HL-60 (cell line): ENCODE measurements around the gene TDRKH.

Source experiments
- DNase-seq, 2 experiments: peaks; one replicate each; pipeline ENCODE4 v3.0.0-alpha.2; 2010 to 2020; ENCODE audit warnings: low read depth in 1 of 2, low spot score in 1 of 2
- H3K27ac ChIP-seq: fragments of 250-450 bp; sonication (Bioruptor Pico); replicated peaks from 2 replicates; pipeline ENCODE4 v1.5.1; 2020; ENCODE audit warnings: mild to moderate bottlenecking, moderate library complexity
- H3K27me3 ChIP-seq: fragments of 250-450 bp; sonication (Bioruptor Pico); 2 replicates; pipeline ENCODE4 v1.5.1; 2021; ENCODE audit warnings: mild to moderate bottlenecking, moderate library complexity; ENCODE audit not compliant: insufficient read depth, poor library complexity, severe bottlenecking
- H3K4me3 ChIP-seq: replicated peaks from 2 replicates; pipeline ENCODE4 v1.5.1; 2011; ENCODE audit warnings: mild to moderate bottlenecking, control low read depth, low read length; ENCODE audit not compliant: insufficient read depth
- CTCF ChIP-seq: IDR thresholded peaks from one replicate; pipeline ENCODE4 v1.5.1; 2011; ENCODE audit warnings: low read length, control low read depth, inconsistent platforms; ENCODE audit not compliant: insufficient read depth
- GABPA ChIP-seq: IDR thresholded peaks from 2 replicates; pipeline ENCODE4 v1.6.1; 2012; ENCODE audit warnings: low read depth
- POLR2AphosphoS5 ChIP-seq: IDR thresholded peaks from 2 replicates; pipeline ENCODE4 v1.6.1; 2012; ENCODE audit warnings: low read depth
- REST ChIP-seq: IDR thresholded peaks from 2 replicates; pipeline ENCODE4 v1.6.1; 2012; ENCODE audit warnings: low read depth; ENCODE audit not compliant: insufficient replicate concordance
- SPI1 ChIP-seq: IDR thresholded peaks from 2 replicates; pipeline ENCODE4 v1.6.1; 2012; ENCODE audit warnings: low read depth, mild to moderate bottlenecking, borderline replicate concordance

The TDRKH gene

GRCh38 chr1:151760597-151761385 is 29.5 kb downstream of the TDRKH start:
- H3K4me3 ChIP-seq: no peak overlapping the region
- H3K27ac ChIP-seq: no peak overlapping the region
- H3K27me3 ChIP-seq: no peaks in the 10 kb centered on the region
- no peak for TF ChIP-seq SPI1
- TF ChIP-seq REST: no peak
- no peak for TF ChIP-seq GABPA
- TF ChIP-seq CTCF: no peak
- no peak for TF ChIP-seq POLR2AphosphoS5
- DNase-seq: no peak

- no peak for TF ChIP-seq REST
- no peak for TF ChIP-seq POLR2AphosphoS5
- no peak for TF ChIP-seq SPI1
- TF ChIP-seq GABPA: no peak
- TF ChIP-seq CTCF: no peak
- H3K27me3 ChIP-seq: no peaks in the 10 kb centered on the region
- no peak overlapping the region for H3K27ac ChIP-seq
- no peak for DNase-seq
- H3K4me3 ChIP-seq: no peak overlapping the region
Measured at GRCh38 chr1:151759241-151759640, 31.1 kb downstream of the TDRKH start.

GRCh38 chr1:151756291-151756690 is 34.0 kb downstream of the TDRKH start:
- TF ChIP-seq GABPA: no peak
- no peak for TF ChIP-seq CTCF
- TF ChIP-seq SPI1: no peak
- no peak for TF ChIP-seq POLR2AphosphoS5
- no peak for TF ChIP-seq REST
- H3K27ac ChIP-seq: no peak overlapping the region
- H3K27me3 ChIP-seq: no peaks in the 10 kb centered on the region
- H3K4me3 ChIP-seq: no peak overlapping the region
- DNase-seq: no peak
